GM08714 (cell line): Measurements from ENCODE around the gene TNNC1.

Experiments
- H3K4me3 ChIP-seq: fragments of 200-500 bp; sonication (Bioruptor generic); 2 replicates; pipeline ENCODE4 v1.5.1; 2014; ENCODE audit warnings: mild to moderate bottlenecking, low read length, inconsistent platforms
- ZNF274 ChIP-seq: IDR thresholded peaks from 2 replicates; pipeline ENCODE4 v1.6.1; 2012; ENCODE audit warnings: mild to moderate bottlenecking, low read depth, low read length

Gene TNNC1

GRCh38 chr3:52429031-52429430 is 24.8 kb downstream of the TNNC1 start:
- no peak overlapping the region for H3K4me3 ChIP-seq
- no peak for TF ChIP-seq ZNF274

- H3K4me3 ChIP-seq: no peak overlapping the region
- TF ChIP-seq ZNF274: no peak
Measured at GRCh38 chr3:52428151-52429005, 25.5 kb downstream of the TNNC1 start.

- TF ChIP-seq ZNF274: no peak
- H3K4me3 ChIP-seq: no peak overlapping the region
Measured at GRCh38 chr3:52423173-52423572, 30.7 kb downstream of the TNNC1 start.

GRCh38 chr3:52422669-52423068 is 31.2 kb downstream of the TNNC1 start:
- no peak for TF ChIP-seq ZNF274

GRCh38 chr3:52420388-52420787 is 33.5 kb downstream of the TNNC1 start:
- TF ChIP-seq ZNF274: no peak
- no peak overlapping the region for H3K4me3 ChIP-seq

More at GRCh38 chr3:52422669-52423068, 31.2 kb downstream of the TNNC1 start:
- H3K4me3 ChIP-seq: no peak overlapping the region

GRCh38 chr3:52415800-52416199 is 38.0 kb downstream of the TNNC1 start:
- TF ChIP-seq ZNF274: no peak

GRCh38 chr3:52408466-52408865 is 45.4 kb downstream of the TNNC1 start:
- H3K4me3 ChIP-seq: peak overlapping the region; percentile 82; the same call in 1 of the 2 replicates
- TF ChIP-seq ZNF274: no peak

More at GRCh38 chr3:52415800-52416199, 38.0 kb downstream of the TNNC1 start:
- H3K4me3 ChIP-seq: no peak overlapping the region

- TF ChIP-seq ZNF274: no peak
Measured at GRCh38 chr3:52407779-52408178, 46.1 kb downstream of the TNNC1 start.

GRCh38 chr3:52406791-52407510 is 46.9 kb downstream of the TNNC1 start:
- TF ChIP-seq ZNF274: no peak

More at GRCh38 chr3:52407779-52408178, 46.1 kb downstream of the TNNC1 start:
- no peak overlapping the region for H3K4me3 ChIP-seq

GRCh38 chr3:52406231-52406661 is 47.6 kb downstream of the TNNC1 start:
- H3K4me3 ChIP-seq: no peak overlapping the region
- no peak for TF ChIP-seq ZNF274

More at GRCh38 chr3:52406791-52407510, 46.9 kb downstream of the TNNC1 start:
- no peak overlapping the region for H3K4me3 ChIP-seq

GRCh38 chr3:52405601-52406110 is 48.2 kb downstream of the TNNC1 start:
- no peak for TF ChIP-seq ZNF274
- no peak overlapping the region for H3K4me3 ChIP-seq

- TF ChIP-seq ZNF274: no peak
- no peak overlapping the region for H3K4me3 ChIP-seq
Measured at GRCh38 chr3:52405066-52405465, 48.8 kb downstream of the TNNC1 start.

GRCh38 chr3:52404391-52404790 is 49.5 kb downstream of the TNNC1 start:
- no peak overlapping the region for H3K4me3 ChIP-seq
- no peak for TF ChIP-seq ZNF274

- no peak overlapping the region for H3K4me3 ChIP-seq
- TF ChIP-seq ZNF274: no peak
Measured at GRCh38 chr3:52403955-52404354, 49.9 kb downstream of the TNNC1 start.
